K562 (cell line): Measurements from ENCODE around the gene CENPB. TPM values are rescaled to one million over a fixed set of nuclear protein-coding genes. Genes with fewer than 3 reads are reported as not detected.
A peak's percentile ranks its signal among the peaks of the same experiment; 100 is the strongest.

Experiments used
- ATAC-seq: fragments of 200-7000 bp; cut with Tn5 transposase; 3 replicates; pipeline ENCODE4 v1.9.1; 2020; ENCODE audit warnings: moderate library complexity
- BruUV-seq: library from RNA; stranded (reverse); fragments of 400-500 nt; replicated peaks from 2 replicates; lab custom pipeline; 2021; lab: Mats Ljungman, UMichigan
- CTCF ChIA-PET: fragments of 300-600 bp; formaldehyde crosslinking; extraction: SDS; loops from one replicate; lab custom pipeline; 2021; ENCODE audit warnings: low intra/inter-chr PET ratio; lab: Yijun Ruan, JAX
- POLR2A ChIA-PET: fragments of 300-600, 350-650 bp; sonication (Branson Sonifier 250); formaldehyde crosslinking; extraction: SDS; loops from one replicate; lab custom pipeline; 2021; ENCODE audit warnings: antibody characterized with exemption, inconsistent platforms; lab: Yijun Ruan, JAX
- DNase-seq, 4 experiments: peaks; one replicate each; pipeline versions ENCODE4 v3.0.0 to v3.0.0-alpha.2; 2011 to 2018; ENCODE audit warnings: low spot score in 3 of 4, mixed read lengths in 3 of 4; ENCODE audit errors: extremely low read depth in 1 of 4
- FAIRE-seq: peaks from 2 replicates; lab custom pipeline; 2011; peaks lifted over from hg19 to GRCh38; lab: Jason Lieb, UNC
- H2AFZ ChIP-seq: 2 replicates; pipeline ENCODE4 v1.6.0; 2011; ENCODE audit warnings: low read depth, low read length, control low read depth, inconsistent platforms
- H3K27ac ChIP-seq: fragments of 200-600 bp; 3 replicates; pipeline ENCODE4 v1.8.0; 2011; ENCODE audit warnings: low read depth, mild to moderate bottlenecking, control low read depth, inconsistent platforms, low read length, moderate library complexity, mixed read lengths; ENCODE audit errors: extremely low read depth
- H3K27me3 ChIP-seq, 2 experiments: fragments of 300-600 bp in 1 of 2; 2 replicates in 1 of 2; 3 replicates in 1 of 2; pipeline versions ENCODE4 v1.6.0 to v1.8.0; 2011; ENCODE audit warnings: inconsistent platforms in 2 of 2, low read length in 2 of 2, mild to moderate bottlenecking in 1 of 2, mixed read lengths in 1 of 2, moderate library complexity in 1 of 2; ENCODE audit not compliant: control insufficient read depth in 2 of 2, insufficient read depth in 2 of 2
- H3K36me3 ChIP-seq: fragments of 300-600 bp; 3 replicates; pipeline ENCODE4 v1.8.0; 2011; ENCODE audit warnings: mild to moderate bottlenecking, low read length, inconsistent platforms; ENCODE audit not compliant: control insufficient read depth, insufficient read depth
- H3K4me1 ChIP-seq, 2 experiments: fragments of 200-600 bp in 1 of 2; replicated peaks in 1 of 2; 2 replicates in 1 of 2; 3 replicates in 1 of 2; pipeline versions ENCODE4 v1.5.1 to v1.8.0; 2011; ENCODE audit warnings: inconsistent platforms in 2 of 2, low read length in 2 of 2, mild to moderate bottlenecking in 1 of 2, mixed read lengths in 1 of 2, moderate library complexity in 1 of 2; ENCODE audit not compliant: control insufficient read depth in 2 of 2, insufficient read depth in 2 of 2
- H3K4me2 ChIP-seq: 2 replicates; pipeline ENCODE4 v1.6.1; 2011; ENCODE audit warnings: low read length, control low read depth, inconsistent platforms, mixed read lengths; ENCODE audit not compliant: insufficient read depth
- H3K4me3 ChIP-seq: fragments of 200-600 bp; sonication (generic), shearing (Covaris generic); 2 replicates; pipeline ENCODE4 v1.5.1; 2016; ENCODE audit warnings: control low read depth, inconsistent platforms
- H3K79me2 ChIP-seq: fragments of 200-600 bp; 3 replicates; pipeline ENCODE4 v1.8.0; 2011; ENCODE audit warnings: low read length, inconsistent platforms; ENCODE audit not compliant: control insufficient read depth, insufficient read depth
- H3K9ac ChIP-seq, 2 experiments: 2 replicates each; pipeline versions ENCODE4 v1.6.0 to v1.6.1; 2011; ENCODE audit warnings: low read depth in 2 of 2, low read length in 2 of 2, control low read depth in 1 of 2, inconsistent platforms in 1 of 2, mild to moderate bottlenecking in 1 of 2, mixed read lengths in 1 of 2; ENCODE audit not compliant: insufficient read depth in 1 of 2
- H3K9me1 ChIP-seq: one replicate; pipeline ENCODE4 v1.6.0; 2011; ENCODE audit warnings: inconsistent platforms, mild to moderate bottlenecking, low read length, moderate library complexity; ENCODE audit not compliant: control insufficient read depth, insufficient read depth
- H3K9me3 ChIP-seq: replicated peaks from 2 replicates; pipeline ENCODE4 v1.5.1; 2011; ENCODE audit warnings: low read depth, low read length, inconsistent platforms; ENCODE audit not compliant: control insufficient read depth, insufficient read depth
- H4K20me1 ChIP-seq: replicated peaks from 2 replicates; pipeline ENCODE4 v1.6.1; 2011; ENCODE audit warnings: low read length, inconsistent platforms, mixed read lengths; ENCODE audit not compliant: control insufficient read depth, insufficient read depth
- ASH1L ChIP-seq: fragments of 450-650 bp; IDR thresholded peaks from 2 replicates; pipeline ENCODE4 v1.6.1; 2018; ENCODE audit warnings: borderline replicate concordance, mild to moderate bottlenecking, low read depth; ENCODE audit not compliant: partially characterized antibody
- NCOA1 ChIP-seq: fragments of 450-650 bp; IDR thresholded peaks from 2 replicates; pipeline ENCODE4 v1.6.1; 2016; ENCODE audit warnings: low read depth
- RBM17 ChIP-seq: fragments of 200-400 bp; formaldehyde crosslinking; IDR thresholded peaks from 2 replicates; pipeline ENCODE4 v1.6.1; 2017; ENCODE audit warnings: low read depth, mild to moderate bottlenecking, low read length, borderline replicate concordance
- WGBS: fragments of 100-300 bp; shearing (Covaris generic); methylation state at CpG from one replicate; pipeline ENCODE4 v1.1.6; 2016; ENCODE audit warnings: low coverage, mixed read lengths; ENCODE audit not compliant: insufficient coverage; ENCODE audit errors: missing lambda C conversion rate; 5-methylcytosine and 5-hydroxymethylcytosine counted together
- in situ Hi-C: fragments of 300-500 bp; cut with MboI; formaldehyde crosslinking; loops from 4 replicates; pipeline ENCODE4 v1.15.0; 2018; ENCODE audit warnings: inconsistent platforms, mixed read lengths
- intact Hi-C: fragments of 100-400 bp; cut with micrococcal nuclease; formaldehyde crosslinking; loops from 2 replicates; pipeline ENCODE4 v1.14.2; 2022
- polyA plus RNA-seq, 8 experiments: library from polyadenylated mRNA; depleted of rRNA in 4 of 8; stranded (reverse) in 5 of 8; unstranded in 3 of 8; fragments of >200 nt; fragmentation: Nextera tagmentation in 2 of 8; fragmentation: Illumina TruSeq in 1 of 8; extraction: Ambion mirVana in 2 of 8; extraction: Trizol in 1 of 8; gene quantifications; 2 replicates each; pipeline versions ENCODE4 v1.2.1 to v1.2.3, GENCODE V29; 2011 to 2014; ENCODE audit warnings: inconsistent platforms in 1 of 8, missing spikeins in 1 of 8
- total RNA-seq, 7 experiments: library from RNA; depleted of rRNA in 6 of 7; stranded (reverse); fragments of >200 nt in 6 of 7; fragmentation: Illumina TruSeq in 2 of 7; extraction: Trizol in 2 of 7; gene quantifications; 2 replicates each; pipeline versions ENCODE4 v1.2.1 to v1.2.3, GENCODE V29; 2011 to 2021; ENCODE audit warnings: low replicate concordance in 1 of 7
- TF ChIP-seq, protein P1 (sequence below), 2 experiments: fragments of 450-650 bp in 1 of 2; sonication (generic) in 1 of 2; formaldehyde crosslinking; conservative IDR thresholded peaks; 2 replicates each; pipeline versions ENCODE4 v1.4.0 to v1.8.1; 2020 to 2022; ENCODE audit warnings: mild to moderate bottlenecking in 1 of 2, missing genetic modification reagents in 1 of 2

CENPB gene
- total and polyA plus RNA-seq, 9 of the 15 experiments (the other 6 are each of a cell fraction or from before 2014, with no cell fraction given), result 0.17 to 70.8 (median 24.9) TPM

DNA sequence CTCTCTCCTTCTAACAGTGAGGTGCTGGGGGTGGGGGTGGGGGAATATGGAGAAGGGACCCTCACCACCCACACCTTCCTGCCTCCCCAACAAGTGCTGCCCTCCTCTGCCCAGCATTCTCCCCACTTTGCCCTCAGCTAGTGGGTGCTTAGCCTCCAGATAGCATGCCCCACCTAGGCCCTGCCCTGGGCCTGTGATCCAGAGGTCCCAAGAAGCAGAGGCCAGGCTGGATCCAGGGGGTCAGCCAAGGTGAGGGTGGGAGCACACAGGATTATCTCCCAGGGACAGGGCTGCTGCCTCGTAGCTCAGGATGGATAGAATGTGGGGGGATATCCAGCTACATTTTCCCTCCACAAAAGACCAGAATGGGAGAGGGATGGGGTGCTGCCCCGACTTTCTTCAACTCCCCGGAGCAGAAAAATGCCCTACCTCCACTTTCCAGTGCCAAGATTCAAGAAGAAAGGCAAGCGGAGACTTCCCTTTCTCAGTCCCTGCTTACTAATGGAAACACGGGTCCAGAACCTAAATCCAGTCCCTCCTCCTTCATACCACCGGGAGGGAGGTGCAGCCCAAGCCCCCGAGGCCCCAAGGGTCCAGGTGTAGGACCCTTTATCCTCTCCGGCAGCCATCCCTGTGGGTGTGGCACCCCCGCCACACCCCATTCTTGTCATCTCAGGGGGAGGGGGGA lies 20.0 kb downstream of the CENPB start (continued):
- TF ChIP-seq RBM17 (no peak), ASH1L (no peak)

- no peak for DNase-seq
- Histone ChIP-seq H3K4me1 (peaks cover 9 to 42% of the 10 kb centered on the region in 2 experiments; a peak in 3 of 5 replicates), H3K9me1 (no peaks in the 10 kb centered on the region), H3K9me3 (no peaks in the 10 kb centered on the region), H4K20me1 (no peaks in the 10 kb centered on the region), H3K9ac (peak overlapping the region in 1 of 2 experiments; percentile 77; a peak in 2 of 4 replicates), H3K27me3 (no peaks in the 10 kb centered on the region), H3K27ac (no peak overlapping the region), H3K4me2 (no peak overlapping the region), H2AFZ (no peak overlapping the region), H3K36me3 (peaks cover 24% of the 10 kb centered on the region; the same call in 2 of the 3 replicates), H3K4me3 (no peak overlapping the region), H3K79me2 (peaks cover 27% of the 10 kb centered on the region)
- ChIA-PET CTCF (no interaction called here), POLR2A (interaction anchor here (0.6 to 1.2 kb wide), 2 partner anchors 16 to 68 kb away, joined by 3 to 4 read pairs; partner anchors contain the start of gene SPEF1)
- in situ Hi-C loops (no loop called here), intact Hi-C loops (no loop called here)
- WGBS, result 52% methylated on average over 2 of the region's 3 CpGs
- no TSS peak for BruUV-seq
- TF ChIP-seq, protein P1, sequence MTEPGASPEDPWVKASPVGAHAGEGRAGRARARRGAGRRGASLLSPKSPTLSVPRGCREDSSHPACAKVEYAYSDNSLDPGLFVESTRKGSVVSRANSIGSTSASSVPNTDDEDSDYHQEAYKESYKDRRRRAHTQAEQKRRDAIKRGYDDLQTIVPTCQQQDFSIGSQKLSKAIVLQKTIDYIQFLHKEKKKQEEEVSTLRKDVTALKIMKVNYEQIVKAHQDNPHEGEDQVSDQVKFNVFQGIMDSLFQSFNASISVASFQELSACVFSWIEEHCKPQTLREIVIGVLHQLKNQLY (CRISPR knock-in tag; conservative IDR thresholded peaks at IDR 0.05), result no peak
- TF ChIP-seq NCOA1, result no peak
- FAIRE-seq, result no peak
- no peak for ATAC-seq
These were observed 21.2 kb downstream of the CENPB start for GRCh38 chr20:3765171-3765882.
